SH-SY5Y (cell line): ENCODE results near the gene MAPK14.

Experiments used
- GATA2 ChIP-seq: IDR thresholded peaks from 2 replicates; pipeline ENCODE4 v1.6.1; 2011; ENCODE audit warnings: mild to moderate bottlenecking, low read depth, low read length
- GATA3 ChIP-seq: IDR thresholded peaks from 2 replicates; pipeline ENCODE4 v1.6.1; 2011; ENCODE audit warnings: low read depth, mild to moderate bottlenecking, low read length, moderate library complexity

- TF ChIP-seq GATA2 (no peak), GATA3 (no peak)
Observed at GRCh38 chr6:36053878-36054277, 26.3 kb downstream of the MAPK14 start.
